GM19023 (cell line): ENCODE results near the gene PPP2R5C.
A peak's percentile ranks its signal among the peaks of the same experiment; 100 is the strongest.
"Not testable (repeated sequence)": the region's sequence is repeated elsewhere in the genome, so short reads cannot be mapped to it uniquely, and the experiment has no call there.

ENCODE experiments used
- ATAC-seq: cut with Tn5 transposase; IDR thresholded peaks from one replicate; pipeline ENCODE4 v1.9.1; 2021; ENCODE audit warnings: mild to moderate bottlenecking, moderate library complexity; ENCODE audit not compliant: unreplicated experiment

Gene PPP2R5C

GRCh38 chr14:101780887-101781239 is 19.4 kb downstream of the PPP2R5C start:
- no peak for ATAC-seq

GRCh38 chr14:101781240-101782061 is 19.9 kb downstream of the PPP2R5C start:
- no peak for ATAC-seq

GRCh38 chr14:101783260-101784016 is 21.9 kb downstream of the PPP2R5C start:
- no peak for ATAC-seq

- ATAC-seq, result no peak
Observed at GRCh38 chr14:101784631-101785030, 23.1 kb downstream of the PPP2R5C start.

- ATAC-seq, result no peak
Observed at GRCh38 chr14:101788016-101788635, 26.6 kb downstream of the PPP2R5C start.

- no peak for ATAC-seq
Observed at GRCh38 chr14:101789222-101789621, 27.7 kb downstream of the PPP2R5C start.

GRCh38 chr14:101790232-101790631 is 28.7 kb downstream of the PPP2R5C start:
- ATAC-seq, result no peak

- no peak for ATAC-seq
Observed at GRCh38 chr14:101791919-101792572, 30.5 kb downstream of the PPP2R5C start.

GRCh38 chr14:101796016-101796415 is 34.5 kb downstream of the PPP2R5C start:
- ATAC-seq, result no peak

- ATAC-seq, result no peak
Observed at GRCh38 chr14:101796479-101796878, 35.0 kb downstream of the PPP2R5C start.

GRCh38 chr14:101797856-101798255 is 36.3 kb downstream of the PPP2R5C start:
- ATAC-seq, result no peak

- ATAC-seq, result not testable (repeated sequence)
Observed at GRCh38 chr14:101804373-101804772, 42.9 kb downstream of the PPP2R5C start.

- ATAC-seq, result not testable (repeated sequence)
Observed at GRCh38 chr14:101806252-101806651, 44.7 kb downstream of the PPP2R5C start.

- ATAC-seq, result no peak
Observed at GRCh38 chr14:101808020-101808641, 46.6 kb downstream of the PPP2R5C start.

GRCh38 chr14:101808894-101809670 is 47.6 kb downstream of the PPP2R5C start:
- ATAC-seq, result no peak

- ATAC-seq, result peak; percentile 90
Observed at GRCh38 chr14:101809671-101810514, 48.4 kb downstream of the PPP2R5C start.

GRCh38 chr14:101810897-101811621 is 49.5 kb downstream of the PPP2R5C start:
- ATAC-seq, result no peak

GRCh38 chr14:101812071-101812470 is 50.6 kb downstream of the PPP2R5C start:
- ATAC-seq, result no peak
